Stimulated activated CD8-positive, alpha-beta memory T cell treated with anti-CD3 and anti-CD28 coated beads, Interleukin-15, amount 100 ng/mL, for 1 hour (primary cell): ENCODE data around the gene KLF13.

Experiments
- DNase-seq: peaks from one replicate; pipeline ENCODE4 v3.0.0-alpha.2; 2020; ENCODE audit warnings: low read depth

The KLF13 gene

DNA sequence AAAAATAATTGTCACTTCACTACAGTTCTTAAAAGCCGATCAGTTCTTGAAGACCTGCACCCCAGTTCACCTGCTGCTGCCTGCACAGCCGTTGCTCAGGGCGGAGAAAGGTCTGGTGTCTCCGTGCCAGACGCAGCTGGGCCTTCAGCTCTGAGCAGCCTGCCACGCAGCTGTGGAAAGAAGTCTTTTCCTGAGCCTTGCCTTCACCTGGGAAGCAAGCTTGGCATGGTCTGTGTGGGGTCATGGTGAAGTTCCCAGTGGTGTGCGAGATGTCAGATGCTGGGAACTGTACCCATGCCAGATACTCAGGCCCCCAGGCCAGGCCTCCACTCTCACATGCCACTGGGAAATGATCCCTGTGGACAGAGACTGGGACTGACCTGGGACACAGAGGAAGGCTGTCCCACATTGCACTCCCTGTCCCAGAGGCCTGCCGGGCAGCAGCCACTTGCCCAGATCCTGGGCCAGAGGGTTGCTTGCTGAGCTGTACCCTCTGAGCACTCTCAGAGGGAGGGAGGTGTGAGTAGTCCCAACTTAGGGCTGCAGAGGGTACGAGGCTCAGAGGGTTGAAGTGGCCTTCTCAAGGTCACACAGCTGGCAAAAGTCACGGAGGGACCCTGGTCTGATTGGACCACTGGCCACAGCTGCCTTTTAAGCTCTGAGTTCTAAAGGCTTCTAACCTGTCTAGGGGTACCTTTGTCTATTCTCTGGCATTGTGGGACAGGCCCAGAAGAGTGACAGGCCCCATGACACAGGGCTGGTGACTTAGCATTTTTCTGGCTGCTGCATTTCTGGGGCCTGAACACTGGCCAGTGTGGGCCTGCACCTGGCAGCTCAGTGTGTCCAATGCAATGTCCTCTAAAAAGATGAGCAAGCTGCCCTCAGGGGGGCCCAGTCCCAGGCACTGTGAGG is 55.4 kb downstream of the KLF13 start:
- no peak for DNase-seq

DNA sequence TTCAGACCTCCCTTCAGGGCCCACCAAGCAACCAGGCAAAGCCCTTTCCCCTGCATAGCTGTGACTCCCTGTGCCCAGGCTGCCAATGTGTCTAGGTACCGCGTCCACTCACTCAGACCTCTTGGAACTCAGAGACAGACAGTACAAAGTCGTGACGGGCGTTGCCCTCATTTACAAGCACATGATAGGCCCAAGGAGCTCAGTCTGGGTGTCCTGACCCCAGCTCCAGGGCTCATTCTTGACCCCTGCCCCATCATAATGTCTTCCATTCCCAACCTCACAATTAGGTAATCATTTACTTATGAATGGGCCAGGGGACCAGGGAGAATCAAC is 56.0 kb downstream of the KLF13 start:
- DNase-seq, result no peak

DNA sequence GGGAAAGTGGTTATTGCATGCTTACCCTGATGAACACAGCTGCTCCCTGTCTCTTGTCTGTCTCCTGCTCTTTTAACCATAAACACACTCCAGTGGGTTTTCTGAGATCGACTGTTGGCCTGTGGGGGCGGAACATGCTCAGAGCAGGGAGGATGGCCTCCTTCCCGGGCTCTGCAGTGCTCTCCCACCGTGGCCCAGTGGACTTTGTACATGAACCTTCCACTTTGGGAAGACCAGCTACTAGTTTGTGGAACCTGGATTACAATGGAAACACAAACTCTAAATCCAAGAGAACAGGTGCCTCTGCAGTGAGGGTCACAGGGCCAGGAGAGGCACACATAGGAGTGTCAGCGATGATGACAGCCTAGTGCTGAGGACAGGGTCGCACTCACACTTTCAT is 56.5 kb downstream of the KLF13 start:
- no peak for DNase-seq

DNA sequence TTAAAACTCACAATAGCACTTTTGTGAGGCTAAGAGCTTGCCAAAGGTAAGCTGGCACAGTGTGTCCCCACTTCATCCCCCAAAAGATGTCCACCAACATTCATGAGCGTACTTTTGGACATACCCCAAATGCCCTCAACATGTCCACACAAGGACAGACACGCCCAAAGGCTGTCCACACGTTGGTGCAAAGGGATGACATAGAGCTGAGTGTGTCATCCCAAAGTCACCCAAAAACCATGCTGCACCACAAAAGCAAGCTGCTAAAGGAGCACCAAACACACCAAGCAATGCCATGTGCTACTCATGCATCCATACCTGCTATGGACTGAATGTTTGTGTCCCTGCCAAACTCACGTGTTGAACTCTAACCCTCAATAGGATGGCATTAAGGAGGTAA is 57.9 kb downstream of the KLF13 start:
- DNase-seq, result no peak

DNA sequence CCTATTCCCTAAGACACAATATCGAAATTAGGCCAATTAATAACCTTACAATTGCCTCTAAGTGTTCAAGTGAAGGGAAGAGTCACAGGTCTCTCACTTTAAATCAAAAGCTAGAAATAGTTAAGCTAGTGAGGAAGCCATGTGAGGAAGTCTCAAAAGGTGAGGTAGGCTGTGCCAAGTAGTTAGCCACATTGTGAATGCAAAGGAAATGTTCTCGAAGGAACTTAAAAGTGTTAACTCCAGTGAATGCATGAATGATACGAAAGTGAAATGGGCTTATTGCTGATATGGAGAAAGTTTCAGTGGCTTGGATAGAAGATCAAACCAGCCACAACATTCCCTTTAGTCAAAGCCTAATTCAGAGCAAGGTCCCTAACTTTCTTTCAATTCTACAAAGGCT is 59.1 kb downstream of the KLF13 start:
- no peak for DNase-seq

DNA sequence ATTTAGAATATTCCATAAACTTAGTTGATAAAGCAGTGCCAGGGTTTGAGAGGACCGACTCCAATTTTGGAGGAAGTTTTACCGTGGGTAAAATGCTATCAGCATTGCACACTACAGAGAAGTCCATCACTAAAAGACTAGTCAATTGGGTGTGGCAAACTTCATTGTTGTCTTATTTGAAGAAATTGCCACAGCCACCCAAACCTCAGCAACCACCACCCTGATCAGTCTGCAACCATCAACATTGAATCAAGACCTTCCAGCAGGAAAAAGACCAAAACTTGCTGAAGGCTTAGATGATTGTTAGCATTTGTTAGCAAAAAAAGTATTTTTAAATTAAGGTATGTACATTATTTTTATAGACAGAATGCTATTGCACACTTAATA is 60.5 kb downstream of the KLF13 start:
- no peak for DNase-seq

DNA sequence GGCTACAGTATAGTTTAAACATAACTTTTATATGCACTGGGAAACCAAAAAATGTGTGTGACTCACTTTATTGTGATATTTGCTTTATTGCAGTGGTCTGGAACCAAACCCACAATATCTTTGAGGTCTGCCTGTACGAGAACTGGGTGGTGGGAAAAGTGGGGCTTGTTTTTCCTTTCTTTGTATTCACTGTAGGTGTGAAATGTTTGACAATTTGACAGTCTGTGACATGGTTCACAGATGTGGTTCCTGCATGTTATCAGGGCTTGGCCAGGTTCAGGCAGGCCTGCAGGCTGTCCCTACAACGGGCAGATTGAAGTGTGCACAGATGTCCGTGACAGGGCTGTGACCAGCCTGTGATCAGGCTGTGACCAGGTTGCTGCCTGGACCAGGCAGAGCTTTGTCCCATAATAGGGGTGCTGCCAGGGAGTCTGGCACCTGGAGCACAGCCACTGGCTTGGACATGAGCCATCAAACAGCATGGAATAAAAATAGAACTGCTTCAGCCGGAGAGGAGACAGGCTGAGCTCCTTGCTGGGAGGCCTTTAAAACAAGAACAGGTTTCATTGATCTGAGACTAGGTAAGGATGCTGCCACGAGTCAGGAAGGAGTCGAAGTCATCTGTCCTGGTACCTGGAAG is 61.0 kb downstream of the KLF13 start:
- DNase-seq, result no peak

DNA sequence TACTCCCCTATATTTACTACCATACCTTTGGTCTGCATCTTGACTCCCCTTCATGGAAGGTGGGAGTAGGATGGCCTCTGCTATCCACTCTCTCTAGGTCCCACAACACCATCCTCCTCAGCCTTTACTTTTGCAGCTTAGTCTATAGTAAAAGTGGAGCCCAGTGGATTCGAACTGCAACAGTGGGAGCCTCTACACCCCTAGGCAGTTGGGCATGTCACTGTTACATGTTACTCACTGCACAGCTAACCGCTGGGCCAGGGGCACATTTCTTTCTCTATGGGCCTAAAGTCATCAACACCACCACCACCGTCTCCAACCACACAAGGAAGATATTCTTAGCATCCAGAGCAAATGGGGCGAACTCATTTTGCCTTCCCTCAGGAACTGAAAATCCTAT is 62.9 kb downstream of the KLF13 start:
- DNase-seq, result no peak

DNA sequence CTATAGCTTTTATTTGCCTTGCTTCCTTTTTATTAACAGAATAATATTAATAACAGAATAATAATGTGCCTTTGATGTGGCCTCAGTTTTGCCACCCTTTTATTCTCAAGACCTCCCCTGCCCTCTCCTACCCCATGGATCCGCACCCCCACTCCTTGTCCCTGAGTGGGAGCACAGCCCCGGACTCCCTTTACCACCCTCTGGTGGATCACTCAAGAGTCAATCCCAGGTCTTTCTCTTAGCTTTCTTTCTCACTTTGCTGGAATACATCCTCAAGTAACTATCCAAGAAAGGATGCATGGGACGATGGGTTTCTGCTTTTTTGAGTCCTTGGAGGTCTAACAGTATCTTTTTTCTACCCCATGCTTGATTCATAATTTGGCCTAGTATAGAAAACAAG is 63.4 kb downstream of the KLF13 start:
- DNase-seq, result no peak

DNA sequence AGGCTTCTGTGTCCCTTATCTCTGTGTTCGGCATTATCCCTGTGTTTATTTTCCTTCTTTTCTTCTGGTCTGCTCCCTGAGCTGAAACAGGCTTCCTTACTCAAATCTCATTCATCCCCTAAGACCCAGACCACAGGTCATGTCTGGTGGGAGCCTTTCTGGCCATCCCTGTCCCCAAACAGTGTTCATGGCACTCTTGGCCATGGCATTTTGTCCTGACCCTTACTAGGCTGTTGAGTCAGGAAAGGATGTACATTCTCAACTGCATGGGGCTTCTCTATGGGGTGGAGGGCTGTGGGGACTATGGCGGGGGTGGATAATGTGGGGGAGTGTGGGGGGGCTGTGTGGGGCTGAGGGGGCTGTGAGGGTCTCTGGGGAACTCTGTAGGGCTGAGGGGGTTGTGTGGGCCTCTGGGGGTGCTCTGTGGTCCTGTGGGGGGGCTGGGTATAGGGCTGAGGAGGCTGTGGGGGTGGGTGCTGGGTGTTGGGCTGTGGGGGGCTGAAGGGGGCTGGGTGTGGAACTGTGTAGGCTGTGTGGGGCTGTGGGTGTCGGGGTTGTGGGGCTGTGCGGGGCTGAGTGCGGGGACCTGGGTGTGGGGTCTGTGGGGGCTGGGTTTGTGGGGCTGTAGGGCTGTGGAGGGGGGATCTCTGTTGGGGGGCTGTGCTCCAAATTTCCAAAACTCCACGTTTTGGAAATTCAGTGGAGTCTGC is 64.3 kb downstream of the KLF13 start:
- DNase-seq, result no peak

DNA sequence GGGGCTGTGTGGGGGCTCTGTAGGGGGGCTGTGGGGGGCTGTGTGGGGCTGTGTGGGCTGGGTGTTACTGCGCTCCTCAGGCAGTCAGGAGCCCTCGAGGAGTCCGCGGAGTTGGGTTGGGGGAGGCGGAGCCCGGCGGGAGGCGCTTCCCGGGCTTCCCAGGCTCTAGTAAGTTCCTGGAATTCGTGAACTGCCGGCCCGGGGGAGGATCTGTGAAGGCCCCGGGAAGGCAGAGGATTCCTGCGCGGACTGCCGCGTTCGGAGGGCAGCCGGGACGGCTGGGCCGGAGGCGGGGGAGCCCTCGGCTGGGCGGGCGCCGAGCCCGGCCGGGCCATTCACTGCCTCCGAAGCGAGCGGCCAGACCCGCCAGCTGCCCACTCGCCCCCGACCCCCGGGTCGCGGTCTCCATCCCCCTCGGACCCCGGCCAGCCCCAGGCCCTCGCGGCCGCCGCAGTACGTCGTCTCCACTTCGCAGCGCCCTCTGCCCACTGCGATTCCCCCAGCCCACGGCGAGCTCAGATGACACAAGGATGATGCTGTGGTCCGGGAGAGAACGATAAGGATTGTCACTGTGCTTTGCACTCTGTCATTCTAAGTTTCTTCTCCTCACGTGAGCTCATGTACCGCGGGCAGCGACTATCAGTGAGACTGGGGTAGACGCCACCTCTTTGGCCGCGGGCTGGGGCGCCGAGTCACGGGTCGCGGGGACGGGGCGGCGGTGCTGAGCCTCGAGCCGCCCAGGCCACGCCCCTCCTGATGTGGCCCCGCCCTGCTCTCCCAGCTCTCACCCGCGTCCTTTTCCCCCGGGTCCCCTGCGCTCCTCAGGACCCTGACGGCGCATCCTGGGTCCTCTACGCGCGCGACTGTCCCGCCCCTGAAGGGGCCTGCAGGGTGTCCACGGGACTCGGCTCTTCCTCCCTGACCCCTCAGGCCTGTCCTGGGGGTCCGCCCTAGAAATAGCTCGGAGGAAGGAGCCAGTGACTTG is 65.3 kb downstream of the KLF13 start:
- DNase-seq, result peak; percentile 64

DNA sequence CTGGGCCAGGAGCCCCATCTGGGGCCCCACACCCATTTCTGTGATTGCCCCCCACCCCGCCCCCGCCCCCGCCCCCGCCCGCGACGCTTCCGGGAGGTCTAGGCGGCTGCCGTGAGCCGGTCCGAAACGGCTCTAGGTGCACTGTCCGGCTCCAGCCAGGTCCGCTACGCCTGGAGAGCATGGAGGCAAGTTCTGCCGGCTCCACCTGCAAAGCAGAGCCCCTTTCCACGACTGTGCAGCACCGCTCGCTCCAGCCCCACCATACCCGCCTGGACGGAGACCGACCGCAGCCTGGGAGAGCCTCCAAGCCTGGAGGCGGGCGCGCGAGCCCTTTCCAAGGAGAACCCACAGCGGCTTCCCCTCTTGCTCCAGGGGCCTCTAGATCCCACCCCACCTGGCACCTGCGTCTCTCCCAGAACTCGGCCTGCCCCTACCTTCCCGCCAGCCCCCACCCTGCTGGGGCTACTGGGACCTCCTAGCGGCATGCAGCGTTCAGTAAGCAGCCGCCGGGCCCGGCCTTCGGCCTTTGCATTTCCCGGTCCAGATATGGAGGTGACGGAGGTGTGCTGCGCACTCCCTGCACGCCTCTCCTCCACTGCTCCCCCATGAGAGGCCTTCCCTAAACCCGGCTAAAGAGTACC is 66.2 kb downstream of the KLF13 start:
- DNase-seq, result no peak

DNA sequence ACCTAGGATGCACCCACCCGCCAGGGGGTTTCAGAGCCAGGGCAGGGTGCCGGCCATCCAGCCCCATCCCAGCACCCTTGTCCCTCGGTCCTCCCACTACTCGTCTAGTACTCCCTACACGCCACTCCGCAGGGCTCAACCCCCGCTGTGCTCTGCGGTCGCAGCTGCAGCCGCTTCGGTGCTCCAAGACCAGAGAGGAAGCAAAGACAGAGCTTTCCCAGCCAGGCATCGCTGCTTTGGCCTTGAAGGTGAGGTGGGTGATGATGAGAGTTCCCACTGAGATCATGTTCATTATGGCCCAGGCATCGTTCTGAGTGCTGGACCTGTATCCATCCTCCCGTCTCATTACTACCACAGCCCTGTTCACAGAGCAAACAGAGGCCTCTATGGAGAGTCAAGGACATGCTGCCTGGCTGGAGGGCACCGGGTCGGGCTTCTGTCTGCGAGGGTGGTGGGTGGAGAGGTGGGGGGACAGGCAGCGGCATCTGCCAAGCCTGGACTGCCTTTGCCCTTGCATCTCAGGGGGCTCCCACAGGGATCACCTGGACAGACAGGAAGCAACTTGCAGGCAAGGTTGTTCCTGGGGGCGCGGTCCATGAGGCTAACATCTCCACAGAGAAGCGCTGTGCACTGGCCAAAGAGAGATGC is 66.9 kb downstream of the KLF13 start:
- no peak for DNase-seq

DNA sequence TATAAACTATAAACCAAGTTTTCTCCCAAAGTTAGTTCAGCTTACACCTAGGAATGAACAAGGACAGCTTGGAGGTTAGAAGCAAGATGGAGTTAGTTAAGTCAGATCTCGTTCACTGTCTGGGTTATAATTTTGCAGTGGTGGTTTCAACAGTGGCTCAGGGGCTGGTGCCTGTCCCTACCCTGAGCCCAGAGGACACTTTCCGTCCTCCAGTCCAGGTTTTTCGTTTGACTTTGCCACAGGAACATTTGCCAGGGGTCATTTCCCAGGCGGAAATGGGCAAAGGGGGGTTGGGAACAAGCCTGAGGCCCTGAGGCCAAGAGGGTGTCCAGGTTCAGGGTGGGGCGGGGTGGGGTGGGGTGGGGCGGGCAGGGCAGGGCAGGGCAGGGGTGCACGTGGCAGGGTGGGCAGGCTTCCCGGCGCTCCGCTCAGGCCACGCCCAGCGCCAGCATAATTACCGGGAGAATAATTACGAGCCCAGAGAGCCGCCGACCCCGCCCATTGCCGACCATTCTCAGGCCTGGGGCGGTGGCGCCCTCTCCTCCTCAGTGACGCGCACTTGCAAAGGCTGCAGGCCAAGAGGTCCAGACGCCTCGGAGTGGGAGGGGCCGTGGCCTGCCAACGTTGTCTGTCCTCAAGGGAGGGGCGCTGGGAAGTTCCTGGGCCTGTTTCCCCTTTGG is 70.4 kb downstream of the KLF13 start:
- no peak for DNase-seq

DNA sequence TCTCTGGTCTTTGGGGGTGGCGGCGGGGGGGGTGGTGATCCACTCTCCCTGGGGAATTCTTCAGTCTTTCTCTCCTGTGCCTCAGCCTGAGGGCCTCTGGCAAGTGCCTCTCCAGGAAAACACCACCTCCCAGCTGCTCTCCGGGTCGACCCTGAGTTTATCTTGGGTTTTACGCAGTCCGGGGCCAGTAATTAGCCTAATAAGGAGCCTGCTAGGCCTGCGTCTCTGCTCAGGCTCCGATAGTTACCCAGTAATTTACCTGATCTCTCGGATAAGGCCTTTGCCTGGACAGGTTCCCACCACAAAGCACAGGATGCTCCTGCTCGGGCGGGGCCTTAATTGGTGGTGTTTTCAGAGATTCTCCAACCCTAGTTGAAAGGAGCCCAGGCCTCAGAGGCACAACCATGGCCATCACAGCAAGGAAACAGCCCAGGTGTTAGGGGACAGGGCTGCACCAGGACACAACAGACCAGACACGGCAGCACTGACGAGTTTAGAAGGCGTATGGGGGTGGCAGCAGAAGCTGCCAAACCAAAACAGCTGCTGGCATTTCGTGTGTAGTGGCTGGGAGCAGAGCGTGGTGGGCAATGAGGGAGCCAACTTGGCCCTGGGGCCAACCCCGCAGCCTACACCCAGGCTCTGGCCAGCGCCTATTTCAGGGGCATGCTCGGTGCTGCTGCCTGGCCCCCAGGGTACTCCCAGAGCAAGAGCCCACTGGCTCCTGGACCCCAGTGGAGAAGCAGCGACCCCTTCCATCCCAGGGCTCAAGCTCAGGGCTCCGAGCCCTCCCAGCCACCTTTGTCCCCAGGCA is 71.4 kb downstream of the KLF13 start:
- no peak for DNase-seq

DNA sequence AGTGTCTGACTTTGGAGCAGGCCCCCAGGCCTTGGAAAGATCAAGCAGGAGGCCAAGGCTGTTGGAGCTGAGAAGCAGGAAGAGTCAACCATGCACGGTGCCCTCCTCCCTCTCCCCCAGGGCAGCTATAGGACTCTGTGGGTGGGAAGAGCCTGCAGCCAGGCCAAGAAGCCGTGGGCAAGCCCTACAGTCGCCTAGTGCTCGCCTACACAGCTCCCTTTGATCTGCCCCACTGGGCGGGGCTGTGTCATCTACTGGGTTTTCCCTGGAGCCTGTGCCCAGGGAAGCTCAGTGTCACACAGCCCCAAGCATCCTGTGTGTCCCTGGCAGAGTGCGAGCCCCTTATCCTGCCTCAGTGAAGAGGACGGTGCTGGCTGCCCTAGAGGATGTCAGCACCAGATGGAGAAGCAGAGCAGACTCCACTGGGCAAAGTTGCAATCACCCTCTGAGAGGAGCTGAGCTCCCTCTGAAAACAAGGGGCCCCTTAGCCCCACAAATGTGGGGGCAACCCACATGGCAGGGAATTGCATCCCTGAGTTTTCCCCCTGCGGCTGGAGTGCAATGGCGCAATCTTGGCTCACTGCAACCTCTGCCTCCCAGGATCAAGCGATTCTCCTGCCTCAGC is 72.2 kb downstream of the KLF13 start:
- DNase-seq, result no peak

DNA sequence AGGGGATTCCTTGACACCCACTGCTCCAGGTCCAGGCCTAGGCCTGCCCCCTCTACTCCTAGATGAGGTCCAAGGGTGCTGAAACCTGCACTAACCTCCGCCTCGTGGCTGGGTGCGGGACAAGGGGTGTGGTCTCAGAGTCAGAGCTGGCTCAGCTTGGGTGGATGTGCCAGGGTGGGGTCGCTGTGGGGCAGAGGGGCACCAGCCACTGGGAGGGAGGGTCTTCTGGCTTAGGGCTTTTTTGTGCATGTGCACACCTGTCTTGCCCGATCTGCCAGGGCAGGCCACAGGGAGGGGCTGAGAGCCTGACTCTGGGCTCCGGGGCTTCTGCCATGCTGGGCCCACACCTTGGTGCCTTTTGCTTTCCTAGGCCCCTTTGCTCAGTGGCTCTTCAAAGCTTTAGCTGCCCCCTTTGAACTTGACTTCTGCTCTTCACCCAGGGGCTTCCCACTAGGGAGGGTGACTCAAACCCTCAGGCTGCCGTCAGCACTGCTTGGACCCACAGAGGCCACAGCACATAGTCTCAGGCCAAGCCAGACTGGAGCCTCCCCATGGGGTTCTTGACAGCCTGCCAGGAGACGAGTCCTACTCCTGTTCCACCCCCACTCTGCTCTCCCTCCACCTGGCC is 73.0 kb downstream of the KLF13 start:
- no peak for DNase-seq

DNA sequence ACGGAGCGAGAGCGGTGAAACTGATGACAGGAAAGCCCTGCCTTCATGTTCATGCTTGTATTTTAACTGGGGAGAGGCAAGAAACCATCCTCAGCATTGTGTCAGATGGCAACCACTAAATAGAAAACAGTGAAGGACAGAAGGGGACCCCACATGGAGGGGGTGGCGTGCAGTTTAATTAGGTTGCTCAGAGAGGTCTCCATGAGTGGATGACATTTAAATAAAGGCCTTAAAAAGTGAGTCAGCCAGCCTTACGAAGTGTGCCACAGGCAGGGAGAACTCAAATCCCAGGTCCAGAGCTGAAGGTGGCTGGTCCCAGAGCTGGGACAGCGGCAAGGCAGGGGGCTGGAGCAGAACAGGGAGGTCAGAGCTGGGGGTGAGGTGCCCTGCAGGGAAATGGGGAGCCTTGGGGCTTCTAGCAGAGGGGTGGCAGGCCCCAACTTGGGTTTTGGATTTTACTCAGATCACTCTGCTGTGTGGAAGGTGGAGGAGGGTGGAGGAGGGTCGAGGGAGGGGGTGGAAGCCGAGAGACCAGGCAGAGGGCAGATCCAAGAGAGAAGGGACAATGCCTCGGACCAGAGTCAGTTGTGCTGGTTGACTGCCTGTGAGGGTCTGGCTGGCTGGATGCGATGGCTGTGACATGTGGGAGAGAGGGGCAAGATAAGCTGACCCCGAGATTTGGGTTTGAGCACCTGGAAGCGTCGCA is 73.7 kb downstream of the KLF13 start:
- no peak for DNase-seq
